DOHH2 (cell line): ENCODE measurements around the gene ZNF365.

Experiments
- CTCF ChIP-seq: fragments of 200-600 bp; sonication (generic); IDR thresholded peaks from one replicate; pipeline ENCODE4 v1.5.1; 2014; ENCODE audit warnings: antibody characterized with exemption, mild to moderate bottlenecking, low read depth, low read length; ENCODE audit not compliant: poor library complexity, severe bottlenecking
- EZH2phosphoT487 ChIP-seq: fragments of 200-600 bp; sonication (generic); IDR thresholded peaks from 2 replicates; pipeline ENCODE4 v1.6.1; 2017; ENCODE audit warnings: borderline replicate concordance, mild to moderate bottlenecking, antibody characterized with exemption, low read length, moderate library complexity, mixed read lengths

GRCh38 chr10:62374862-62375710 lies 917 bp downstream of the ZNF365 start:
- TF ChIP-seq CTCF = no peak
- no peak for TF ChIP-seq EZH2phosphoT487
